ENCODE measurements around the gene COQ5.
"Not testable (repeated sequence)": the region's sequence is repeated elsewhere in the genome, so short reads cannot be mapped to it uniquely, and the experiment has no call there.

COQ5 gene
- total RNA-seq, result 8.2 to 40.2 (median 25.9) reads per million in 18 experiments

- DNase-seq, result peak; percentile 85 to 89
These were observed at the start of gene COQ5 for GRCh38 chr12:120528861-120529525. TSS of gene COQ5 (minus strand) at chr12:120529158. CDS start at chr12:120529141, 17 bp downstream.

- no peak for DNase-seq
These were observed 45.1 kb upstream of the COQ5 start for GRCh38 chr12:120574106-120574505.

- DNase-seq, result no peak
These were observed 44.6 kb upstream of the COQ5 start for GRCh38 chr12:120573560-120573959.

- DNase-seq, result no peak
These were observed 42.3 kb upstream of the COQ5 start for GRCh38 chr12:120571299-120571698.

- no peak for DNase-seq
These were observed 34.5 kb upstream of the COQ5 start for GRCh38 chr12:120563495-120563894.

GRCh38 chr12:120562906-120563305 lies 33.9 kb upstream of the COQ5 start:
- no peak for DNase-seq

- no peak for DNase-seq
These were observed 28.6 kb upstream of the COQ5 start for GRCh38 chr12:120557589-120557988.

- no peak for DNase-seq
These were observed 25.7 kb upstream of the COQ5 start for GRCh38 chr12:120554678-120555077.

GRCh38 chr12:120546050-120546386 lies 17.1 kb upstream of the COQ5 start:
- no peak for DNase-seq

GRCh38 chr12:120544691-120545090 lies 15.7 kb upstream of the COQ5 start:
- DNase-seq, result no peak

GRCh38 chr12:120542166-120542565 lies 13.2 kb upstream of the COQ5 start:
- DNase-seq, result no peak

GRCh38 chr12:120540445-120540844 lies 11.5 kb upstream of the COQ5 start:
- DNase-seq, result peak; percentile 30 to 72

- no peak for DNase-seq
These were observed 10.3 kb upstream of the COQ5 start for GRCh38 chr12:120539303-120539702.

GRCh38 chr12:120538281-120539156 lies 9.6 kb upstream of the COQ5 start:
- peak; percentile 8 to 40 for DNase-seq

GRCh38 chr12:120537856-120538220 lies 8.9 kb upstream of the COQ5 start:
- no peak for DNase-seq

- no peak for DNase-seq
These were observed 7.3 kb upstream of the COQ5 start for GRCh38 chr12:120536064-120536791.

- peak; percentile 24 to 40 for DNase-seq
These were observed 6.0 kb upstream of the COQ5 start for GRCh38 chr12:120534703-120535655.

- DNase-seq, result peak; percentile 83 to 87
These were observed 5.3 kb upstream of the COQ5 start, which contains the start of gene RNF10 for GRCh38 chr12:120534203-120534702. TSS of gene RNF10 (plus strand) at chr12:120534356. CDS start at chr12:120534812, 456 bp downstream.

- no peak for DNase-seq
These were observed 3.8 kb upstream of the COQ5 start for GRCh38 chr12:120532701-120533238.

GRCh38 chr12:120530418-120530761 lies 1.4 kb upstream of the COQ5 start:
- not testable (repeated sequence) for DNase-seq

- DNase-seq, result peak; percentile 53 to 68
These were observed 871 bp upstream of the COQ5 start for GRCh38 chr12:120529641-120530417.
